ENCODE data around the gene TMEM135.

Gene TMEM135

DNA sequence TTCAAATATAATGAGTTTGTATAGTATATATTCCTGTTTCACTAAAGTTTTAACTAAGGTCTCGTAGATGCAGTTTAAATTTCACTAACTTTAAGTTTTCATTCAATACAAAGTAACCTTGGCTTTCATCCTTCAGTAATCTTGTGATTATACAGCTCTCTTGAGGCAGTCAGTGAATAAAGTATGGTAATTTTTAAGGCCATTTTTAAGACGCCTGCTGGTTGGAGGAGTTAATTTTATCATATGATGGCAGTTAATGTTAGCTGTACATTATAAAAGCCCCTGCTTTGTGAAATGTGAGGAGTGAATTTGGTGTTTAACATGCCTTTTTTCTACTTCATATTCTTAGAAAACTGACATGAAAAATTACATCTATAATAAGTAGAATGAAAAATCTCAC lies 163.6 kb downstream of the TMEM135 start:
- no peak for DNase-seq

DNA sequence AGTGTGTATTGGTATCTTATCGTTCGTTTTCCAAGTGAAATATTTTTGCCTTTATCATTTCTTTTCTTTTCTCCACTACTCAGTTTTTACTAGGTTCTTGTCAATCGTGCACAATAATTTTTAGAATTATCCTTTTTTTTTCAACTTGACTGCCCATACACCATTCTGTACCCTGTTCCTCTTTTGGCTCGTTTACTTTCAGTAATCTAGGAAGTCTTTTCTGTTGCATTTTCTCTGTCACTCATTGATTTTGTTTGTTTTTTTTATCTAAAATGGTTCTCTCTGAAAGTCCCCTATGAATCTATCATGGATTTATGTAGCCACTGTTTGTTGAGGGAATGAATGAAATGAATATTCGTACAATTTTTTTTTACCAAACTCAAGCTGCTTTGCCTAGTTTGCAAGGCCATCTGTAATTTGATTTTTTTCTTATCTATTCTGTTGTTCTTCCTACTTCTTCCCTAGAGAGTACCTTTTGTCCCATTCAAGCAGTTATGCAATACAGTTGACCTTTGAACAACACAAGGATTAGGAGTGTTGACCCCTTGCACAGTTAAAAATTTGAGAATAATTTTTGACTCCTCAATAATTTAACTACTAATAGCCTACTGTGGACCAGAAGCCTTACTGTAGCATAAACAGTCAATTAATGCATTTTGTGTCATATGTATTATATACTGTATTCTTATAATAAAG lies 166.3 kb downstream of the TMEM135 start:
- no peak for DNase-seq

DNA sequence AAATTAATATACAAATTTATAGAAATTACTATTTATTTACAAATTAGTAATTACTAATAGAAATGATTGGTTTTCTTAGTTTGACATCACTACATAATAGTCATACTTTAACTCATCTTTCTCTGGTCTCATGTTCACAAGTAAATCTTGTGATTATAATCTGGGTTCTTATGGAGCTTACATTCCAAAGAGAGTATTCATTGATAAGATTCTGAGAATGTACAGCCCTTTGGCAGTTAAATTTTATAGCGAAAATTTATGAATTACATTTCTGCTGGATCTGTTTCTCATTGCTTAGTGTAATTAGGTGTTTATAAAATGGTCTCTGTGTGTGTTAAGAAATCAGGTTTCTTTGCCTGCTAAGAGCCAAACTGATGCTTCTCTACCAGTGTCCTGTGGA lies 175.2 kb downstream of the TMEM135 start:
- no peak for DNase-seq

DNA sequence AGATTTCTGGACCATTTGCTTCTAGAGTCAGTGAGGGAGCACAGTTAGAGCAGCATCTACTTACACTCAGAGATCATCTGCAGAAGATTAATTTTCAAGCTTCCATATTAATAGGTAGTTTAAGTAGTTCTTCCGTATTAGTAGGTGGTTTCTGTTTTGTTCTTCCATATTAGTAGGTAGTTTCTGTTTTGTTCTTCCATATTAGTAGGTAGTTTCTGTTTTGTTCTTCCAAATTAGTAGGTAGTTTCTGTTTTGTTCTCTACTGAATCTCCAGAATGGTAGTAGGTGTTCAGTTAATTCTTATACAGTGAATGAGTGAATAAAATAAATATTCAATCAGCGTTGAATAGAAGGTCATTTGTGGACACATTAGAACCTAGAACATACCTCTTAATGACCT lies 175.7 kb downstream of the TMEM135 start:
- no peak for DNase-seq

DNA sequence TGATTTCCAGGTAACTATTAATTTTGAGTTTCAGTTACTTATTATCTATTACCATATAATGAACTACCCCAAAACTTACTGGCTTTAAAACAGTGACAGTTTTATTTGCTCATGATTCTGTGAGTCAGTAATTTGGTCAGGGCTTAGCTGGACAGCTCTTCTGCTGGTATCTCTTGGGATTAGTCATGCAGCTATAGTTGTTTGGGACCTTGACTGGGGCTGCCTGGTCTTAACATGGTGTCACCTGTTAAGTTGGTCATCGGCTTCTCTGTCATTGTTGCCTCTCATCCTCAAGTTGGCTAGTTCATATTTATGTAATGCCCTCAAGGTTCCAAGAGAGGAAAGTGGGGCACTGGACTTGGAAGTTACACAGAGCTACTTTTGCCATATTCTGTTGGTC lies 177.5 kb downstream of the TMEM135 start:
- DNase-seq: no peak

DNA sequence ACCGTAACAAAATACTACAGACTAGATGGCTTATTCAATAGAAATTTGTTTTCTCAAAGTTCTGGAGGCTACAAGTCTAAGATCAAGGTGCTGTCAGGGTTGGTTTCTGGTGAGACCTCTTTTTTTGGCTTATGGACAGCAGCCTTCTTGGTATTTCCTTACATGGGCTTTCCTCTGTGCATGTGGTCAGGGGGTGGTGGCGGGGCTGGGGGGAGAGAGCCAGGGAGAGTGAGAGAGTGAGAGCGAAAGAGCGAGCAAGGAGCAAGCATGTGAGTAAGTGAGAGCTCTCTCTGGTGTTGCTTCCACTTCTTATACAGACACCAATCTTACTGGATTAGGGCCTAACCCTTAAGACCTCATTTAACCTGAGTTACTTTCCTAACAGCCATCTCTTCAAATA lies 181.5 kb downstream of the TMEM135 start:
- DNase-seq: no peak

DNA sequence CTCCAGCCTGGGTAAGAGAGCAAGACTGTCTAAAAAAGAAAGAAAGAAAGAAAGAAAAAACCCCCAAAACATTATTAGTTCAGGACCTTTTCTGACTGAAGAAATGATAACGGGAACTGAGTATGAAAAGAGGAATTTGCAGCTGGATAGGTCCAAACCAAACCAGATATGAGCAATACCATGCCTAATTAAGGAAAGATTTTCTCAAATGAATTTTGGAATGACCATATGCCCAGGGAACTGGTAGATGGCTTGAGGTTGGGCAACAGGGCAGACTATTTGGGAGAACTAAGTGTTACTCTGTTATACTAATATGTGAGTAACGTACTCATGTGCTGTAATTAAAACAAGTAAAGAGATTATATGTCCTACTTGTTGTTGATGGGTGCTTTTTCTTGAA lies 186.1 kb downstream of the TMEM135 start:
- no peak for DNase-seq

DNA sequence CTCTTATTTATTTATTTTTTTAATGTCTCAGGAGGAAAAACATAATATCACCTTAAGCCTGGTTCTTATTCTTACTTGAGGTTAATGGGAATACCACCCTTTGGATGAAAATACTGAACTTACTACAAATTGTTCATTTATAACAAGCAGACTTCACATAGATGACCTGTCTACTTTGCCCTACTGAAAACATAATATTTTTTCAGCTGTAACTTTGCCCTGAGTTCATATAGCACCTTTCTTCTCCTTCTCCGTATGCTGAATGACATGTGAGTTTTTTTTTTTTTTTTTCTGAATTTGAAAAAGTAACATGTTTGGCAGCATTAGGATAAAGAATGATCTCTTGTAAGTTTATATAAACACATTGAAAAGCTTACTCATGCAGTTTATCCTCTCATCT lies 186.8 kb downstream of the TMEM135 start:
- DNase-seq: no peak

DNA sequence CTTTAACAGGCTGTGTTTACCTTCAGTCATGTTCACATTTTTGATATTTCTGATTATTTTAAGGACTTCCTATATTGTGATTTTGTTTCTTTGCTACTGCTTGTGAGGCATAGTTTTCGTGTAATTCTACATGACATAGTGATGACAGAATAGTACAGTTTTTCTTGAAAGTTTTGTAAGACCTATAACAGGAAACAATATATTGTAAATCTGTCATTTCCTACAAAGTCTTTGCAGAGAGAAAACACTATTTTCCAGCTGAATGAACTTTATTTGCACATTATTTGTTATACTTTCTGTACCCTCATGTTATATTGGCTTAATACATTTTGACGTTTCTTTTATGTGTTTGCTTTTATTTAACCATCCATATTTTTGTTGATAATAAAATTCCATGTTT lies 191.1 kb downstream of the TMEM135 start:
- DNase-seq: no peak

DNA sequence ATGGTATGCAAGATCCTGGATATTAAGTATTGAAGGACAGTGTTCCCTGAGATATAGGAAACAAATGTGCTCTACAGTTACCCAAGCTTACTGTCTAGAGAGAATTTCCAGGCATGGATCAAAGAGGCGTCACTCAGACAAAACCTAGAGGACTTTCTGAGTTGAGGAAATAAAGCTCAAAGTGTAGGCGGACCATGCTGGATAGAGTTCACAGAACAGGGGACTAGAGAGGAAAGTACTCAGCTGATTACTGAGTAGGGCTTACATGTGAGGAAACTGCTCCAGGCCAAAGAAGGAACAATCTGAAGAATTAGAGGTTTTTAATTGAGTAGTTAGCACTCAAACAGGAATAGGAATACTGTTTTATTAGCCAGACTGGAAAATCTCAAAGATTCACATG lies 193.3 kb downstream of the TMEM135 start:
- DNase-seq: no peak

DNA sequence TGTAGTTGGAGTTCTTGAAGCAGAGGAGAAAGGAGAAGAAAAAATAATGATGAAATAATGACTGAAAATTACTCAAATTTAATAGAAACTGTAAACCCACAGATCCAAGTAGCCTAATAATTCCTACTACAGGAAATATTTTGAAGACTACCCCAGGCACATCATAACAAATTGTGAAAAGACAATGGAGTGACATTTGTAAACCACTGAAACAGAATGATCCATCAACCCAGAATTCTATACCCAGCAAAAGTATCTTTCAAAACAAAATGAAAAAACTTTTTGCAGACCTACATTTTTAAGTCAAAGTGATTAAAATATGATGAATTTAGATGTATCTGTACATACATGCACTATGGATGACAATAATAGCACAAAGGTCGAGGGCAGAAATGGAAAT lies 194.6 kb downstream of the TMEM135 start:
- no peak for DNase-seq

DNA sequence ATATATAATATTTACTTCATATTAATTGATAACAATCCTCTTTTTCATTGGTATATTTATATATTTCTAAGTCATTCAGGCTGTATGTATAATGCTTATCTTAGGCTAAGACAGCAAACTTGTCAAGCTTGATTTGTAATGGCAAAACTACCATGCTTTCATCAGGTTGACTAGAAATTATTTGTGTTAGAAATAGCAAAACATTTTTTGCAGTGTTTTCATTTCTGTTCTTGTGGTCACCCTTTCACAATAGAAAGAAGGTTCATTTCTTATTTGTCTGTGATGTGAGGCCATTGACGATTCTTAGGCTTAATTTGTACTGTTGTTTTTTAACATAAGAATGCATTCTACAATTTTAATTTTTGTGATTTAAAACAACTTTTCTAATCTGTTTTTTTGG lies 197.6 kb downstream of the TMEM135 start:
- no peak for DNase-seq

DNA sequence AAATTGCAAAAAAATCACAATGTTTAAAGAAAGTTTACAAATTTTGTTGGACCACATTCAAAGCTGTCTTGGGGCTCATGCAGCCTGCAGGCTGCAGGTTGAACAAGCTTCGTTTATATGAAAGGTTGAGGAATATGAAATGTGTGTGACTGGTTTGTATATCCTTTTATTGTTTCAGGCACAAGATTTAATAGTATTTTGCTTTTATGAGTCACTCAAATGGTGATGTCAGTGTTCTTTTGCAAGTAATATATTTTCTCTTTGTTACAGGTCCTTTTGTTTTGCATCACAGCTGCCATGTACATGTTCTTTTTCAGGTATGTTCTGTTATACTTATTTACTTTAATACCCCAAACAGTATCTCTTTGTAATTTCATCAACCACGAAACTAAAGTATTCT lies 198.6 kb downstream of the TMEM135 start:
- DNase-seq: no peak

DNA sequence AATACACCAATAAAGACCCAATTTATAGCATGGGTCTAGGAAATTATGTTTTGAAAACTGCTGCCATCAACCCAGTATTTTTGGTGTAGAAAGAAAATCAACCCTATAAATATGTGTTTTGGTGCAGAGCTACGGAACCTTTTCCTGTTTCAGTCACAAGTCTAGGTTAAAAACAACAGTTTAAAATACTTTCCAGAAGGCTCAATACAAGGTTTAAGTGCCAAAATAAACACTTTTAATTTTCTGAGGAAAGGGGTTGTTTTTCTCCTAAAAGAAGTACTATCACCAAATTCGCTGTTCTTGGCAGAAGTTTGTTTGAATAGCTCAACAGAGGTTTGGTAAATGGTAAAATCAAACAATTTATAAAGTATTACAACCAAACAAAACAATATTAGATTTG lies 201.3 kb downstream of the TMEM135 start:
- no peak for DNase-seq

DNA sequence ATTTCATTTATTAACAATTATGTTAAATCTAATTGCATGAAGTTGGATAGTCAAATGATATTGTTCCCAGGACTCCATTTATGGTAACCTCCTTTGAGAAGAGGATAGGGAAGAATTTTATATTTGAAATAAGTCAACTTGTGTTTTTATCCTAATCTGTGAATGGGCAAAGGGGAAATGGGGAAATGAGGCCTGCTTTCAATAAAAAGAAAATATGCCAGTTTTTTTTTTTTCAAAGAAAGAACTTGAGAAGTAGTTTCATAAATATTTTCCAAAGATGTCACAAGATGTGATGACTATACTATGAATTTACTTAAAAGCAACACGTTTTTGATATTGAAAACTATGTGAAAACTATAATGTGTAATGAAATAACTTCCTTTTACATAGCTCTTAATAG lies 201.8 kb downstream of the TMEM135 start:
- no peak for DNase-seq

DNA sequence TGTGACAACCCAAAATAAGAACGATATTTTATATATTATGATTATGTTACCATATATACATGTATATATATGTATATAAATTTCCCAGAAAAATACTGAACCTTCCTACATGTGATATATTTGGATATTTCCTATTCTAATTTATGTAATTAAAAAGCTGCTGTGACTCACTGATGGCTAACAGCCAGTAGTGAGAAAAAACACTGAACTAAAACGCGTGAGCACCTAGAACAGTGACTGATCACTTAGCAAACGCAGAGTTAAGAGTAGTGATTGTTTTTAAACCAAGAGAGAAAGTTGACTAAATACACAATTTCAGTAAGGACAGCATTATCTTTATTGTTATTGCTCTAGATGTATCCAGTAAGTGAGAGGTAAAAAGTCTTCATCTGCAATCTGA lies 213.8 kb downstream of the TMEM135 start:
- no peak for DNase-seq

DNA sequence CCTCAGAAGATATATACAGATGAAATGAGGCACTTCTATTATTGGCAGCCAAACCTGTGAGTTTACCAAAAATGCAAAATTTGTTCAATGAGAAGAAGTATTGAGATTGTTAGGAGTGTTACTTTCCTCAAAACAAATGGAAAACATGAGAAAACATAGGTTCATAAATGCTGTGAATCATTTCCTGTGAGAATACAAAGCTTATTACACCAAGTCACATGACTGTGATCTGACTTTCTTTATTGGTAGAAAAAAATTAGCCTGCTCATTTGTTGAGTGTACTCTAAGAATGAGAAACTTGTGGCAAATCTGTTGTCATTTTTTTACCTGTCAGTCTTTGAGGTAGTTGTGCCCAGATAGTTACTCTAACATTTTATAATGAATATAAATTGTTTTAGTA lies 215.1 kb downstream of the TMEM135 start:
- no peak for DNase-seq

DNA sequence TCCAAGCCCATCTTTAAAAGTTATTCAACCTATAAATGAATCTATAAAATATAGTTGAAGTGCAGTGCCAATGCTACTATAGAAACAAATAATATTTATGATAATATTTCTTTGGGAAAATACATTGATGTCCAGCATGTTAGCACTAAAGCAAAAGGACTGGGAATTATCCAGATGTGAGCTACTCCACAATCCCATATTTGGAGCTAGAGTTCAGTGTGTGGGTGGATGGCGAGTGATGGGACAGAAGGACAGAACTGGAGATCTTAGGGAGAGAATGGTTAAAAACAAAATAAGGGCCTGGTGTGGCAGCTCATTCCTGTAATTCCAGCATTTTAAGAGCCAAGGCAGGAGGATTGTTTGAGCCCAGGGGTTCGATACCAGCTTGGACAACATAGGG lies 216.8 kb downstream of the TMEM135 start:
- no peak for DNase-seq

DNA sequence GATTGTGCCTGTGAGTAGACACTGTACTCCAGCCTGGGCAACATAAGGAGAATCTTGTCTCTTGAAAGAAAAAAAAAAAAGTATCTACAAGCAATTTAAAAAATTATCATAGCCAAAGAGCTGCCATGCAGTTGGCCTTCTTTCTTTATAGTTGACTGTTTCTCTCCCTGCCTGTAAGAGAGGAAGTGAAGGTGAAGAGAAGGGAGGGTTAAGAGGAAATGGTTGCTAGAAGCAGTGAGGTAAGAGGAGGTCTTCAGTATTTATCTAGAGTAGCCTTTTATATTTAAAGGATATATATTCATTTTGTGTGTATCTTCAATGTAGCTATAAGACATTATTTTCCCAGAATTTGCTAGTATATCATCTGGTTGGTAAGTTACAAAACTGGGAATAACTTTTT lies 217.9 kb downstream of the TMEM135 start:
- no peak for DNase-seq

DNA sequence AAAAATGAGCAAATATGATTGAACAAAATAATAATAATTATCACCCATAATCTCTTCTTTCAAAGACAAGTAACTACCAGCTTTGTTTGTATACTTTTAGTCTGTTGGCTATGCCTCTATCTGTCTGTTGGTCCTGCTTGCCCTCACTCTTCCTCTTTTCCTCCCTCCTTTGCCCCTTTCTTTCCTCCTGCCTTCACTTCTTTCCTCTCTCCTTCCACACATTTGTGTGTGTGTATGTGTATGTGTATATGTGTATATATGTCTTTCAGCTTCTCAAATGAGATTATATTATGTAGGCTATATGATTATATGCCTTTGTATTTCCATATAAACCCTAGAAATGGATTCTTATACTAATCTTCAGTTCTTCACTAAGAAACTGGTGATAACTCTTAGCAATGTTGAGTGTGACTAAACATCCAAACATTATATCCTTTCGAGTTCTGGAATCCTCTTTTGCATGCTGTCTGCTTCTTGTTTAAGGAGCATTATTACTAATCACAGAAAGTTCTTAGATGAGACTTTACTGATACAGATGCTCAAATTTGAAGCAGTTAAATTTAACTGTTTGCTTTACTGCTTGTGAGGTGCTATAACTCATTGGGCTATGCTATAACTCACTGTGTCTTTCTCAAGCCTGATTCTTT lies 219.1 kb downstream of the TMEM135 start:
- DNase-seq: no peak

DNA sequence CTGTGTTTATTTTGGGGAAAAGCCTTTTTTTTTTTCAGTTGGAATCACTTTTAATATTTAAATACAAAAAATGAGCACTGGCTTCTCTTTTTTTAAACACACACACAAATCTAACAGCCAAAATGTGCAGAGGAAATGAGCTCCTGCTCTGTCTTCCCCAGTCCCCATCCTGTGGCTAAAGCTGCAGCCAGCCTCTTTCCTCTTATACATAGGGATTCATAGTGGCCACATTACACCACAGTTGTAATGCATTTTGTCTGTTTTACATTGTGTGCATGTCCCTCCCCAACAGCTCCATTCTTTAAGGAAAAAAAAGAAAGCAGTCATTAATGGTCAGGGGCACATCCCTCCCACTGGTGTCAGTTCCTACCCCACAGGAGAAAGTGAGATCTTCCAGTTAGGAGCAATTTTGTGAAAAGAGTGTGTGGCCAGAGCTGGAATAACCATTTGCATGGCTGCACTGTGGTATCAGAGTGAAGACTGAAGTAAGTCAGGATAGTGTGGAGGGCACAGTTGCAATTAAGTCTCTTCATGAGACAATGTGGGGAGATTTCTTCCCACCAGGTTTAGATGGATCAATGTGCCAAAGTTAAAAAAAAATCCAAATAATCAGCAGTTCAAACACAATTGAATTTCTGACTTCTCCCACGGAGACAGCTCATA lies 220.6 kb downstream of the TMEM135 start:
- DNase-seq: peak in 1 of 2 donors; percentile 19

DNA sequence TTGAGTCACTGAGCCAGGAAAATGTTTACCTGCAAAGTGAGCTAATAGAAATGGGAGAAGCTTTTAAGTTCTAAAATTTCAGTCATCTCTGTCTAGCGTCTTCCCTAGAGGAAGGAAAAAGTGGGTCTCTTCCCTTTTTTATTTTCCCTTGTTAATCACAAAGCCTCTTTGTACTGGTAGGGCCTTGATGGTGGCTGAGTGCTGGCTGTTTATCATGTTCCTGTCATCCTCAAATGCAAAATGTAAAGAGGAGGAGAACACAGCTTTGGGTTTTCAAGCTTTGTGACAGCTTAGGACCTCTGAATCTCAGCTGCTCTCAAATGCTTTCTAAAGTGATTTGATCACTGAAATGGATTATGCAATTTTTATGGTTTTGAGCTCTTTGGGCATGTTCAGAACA lies 222.0 kb downstream of the TMEM135 start:
- DNase-seq: no peak

DNA sequence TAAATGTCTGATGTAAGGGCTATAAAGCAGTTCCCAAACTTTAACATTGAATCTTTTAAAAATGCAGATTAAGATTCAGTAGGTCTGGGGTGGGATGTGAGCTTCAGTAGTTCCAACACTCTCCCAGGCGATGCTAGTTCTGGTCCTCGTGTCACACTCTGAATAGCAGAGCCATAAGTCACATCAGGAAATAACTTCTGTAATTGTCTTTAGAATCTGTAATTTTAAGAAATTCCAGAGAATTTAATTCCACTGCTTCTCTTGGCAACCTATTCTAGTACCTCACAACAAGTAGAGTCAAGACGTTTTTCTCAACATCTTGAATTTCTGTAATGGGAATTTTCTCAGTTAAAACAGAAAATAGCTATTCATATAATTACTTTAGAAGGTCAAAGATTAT lies 223.1 kb downstream of the TMEM135 start:
- DNase-seq: no peak

DNA sequence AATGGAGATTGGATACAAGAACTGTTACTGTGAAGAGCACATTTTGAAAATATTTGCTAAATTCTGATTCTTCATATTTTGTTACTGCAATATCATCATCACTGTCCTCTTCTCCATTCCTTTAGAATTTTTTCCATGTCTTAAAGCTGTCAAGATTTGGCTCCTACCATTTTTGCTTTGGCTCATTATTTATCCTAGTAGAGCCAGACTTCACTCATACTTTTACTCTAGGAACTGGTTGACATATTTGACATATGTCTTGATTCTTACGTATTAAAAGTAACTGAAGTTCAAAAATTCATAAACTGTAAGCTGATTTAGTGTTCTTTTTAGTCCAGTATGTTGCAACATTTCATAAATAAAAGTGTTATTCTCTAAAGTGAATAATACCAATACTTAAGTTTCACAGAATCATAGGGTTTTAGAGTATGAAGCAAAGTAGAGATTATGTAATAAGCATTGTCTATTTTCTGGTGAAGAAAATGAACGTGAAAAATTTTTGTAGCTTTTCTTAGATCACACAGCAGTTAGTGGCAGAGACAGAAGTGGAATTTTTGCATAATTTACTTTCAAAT lies 225.6 kb downstream of the TMEM135 start:
- no peak for DNase-seq

Measured in bone marrow (tissue), 2 donors.